GM18498 (cell line): Measurements from ENCODE around the gene PRKAA1.

ENCODE experiments used
- ATAC-seq: cut with Tn5 transposase; IDR thresholded peaks from one replicate; pipeline ENCODE4 v1.9.1; 2021; ENCODE audit warnings: mild to moderate bottlenecking, moderate library complexity; ENCODE audit not compliant: unreplicated experiment

Gene PRKAA1

GRCh38 chr5:40798012-40798800, at the start of gene PRKAA1:
Gene PRKAA1, minus strand, starts transcription at chr5:40798374. Its CDS starts 185 bp downstream, at chr5:40798189.
- ATAC-seq: peak; percentile 98

DNA sequence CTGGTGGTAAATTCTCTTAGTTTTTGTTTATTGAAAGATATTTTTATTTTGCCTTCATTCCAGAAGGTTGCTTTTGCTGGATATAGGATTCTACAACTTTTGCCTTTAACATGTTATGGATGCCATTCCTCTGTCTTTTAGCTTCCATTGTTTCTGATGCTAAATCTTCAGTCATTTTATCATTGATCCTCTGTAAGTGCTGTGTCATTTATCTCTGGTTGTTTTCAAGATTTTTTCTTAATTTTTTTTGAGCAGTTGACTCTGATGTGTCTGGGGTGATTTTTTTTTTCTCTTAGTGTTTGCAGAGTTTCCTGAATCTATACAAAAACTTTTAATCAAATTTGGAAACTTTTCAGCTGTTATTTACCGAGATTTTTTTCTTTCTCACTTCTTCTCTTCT, 49.4 kb upstream of the PRKAA1 start:
- no peak for ATAC-seq

GRCh38 chr5:40846371-40846770, 48.2 kb upstream of the PRKAA1 start:
- ATAC-seq: no peak

DNA sequence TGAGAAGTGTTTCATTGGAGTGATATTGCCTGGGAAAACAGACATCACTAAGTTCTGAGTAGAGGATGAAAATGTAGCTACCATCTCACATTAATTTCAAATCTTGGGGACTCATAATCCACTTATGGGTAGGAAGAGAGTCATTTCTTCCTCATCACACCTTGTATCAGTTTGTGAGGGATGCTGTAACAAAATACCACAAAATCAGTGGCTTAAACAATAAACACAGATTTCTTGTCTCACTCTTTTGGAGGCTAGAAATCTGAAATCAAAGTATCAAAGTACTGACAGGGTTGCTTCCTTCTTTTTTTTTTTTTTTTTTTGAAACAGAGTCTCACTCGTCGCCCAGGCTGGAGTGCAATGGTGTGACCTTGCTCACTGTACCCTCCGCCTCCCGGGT, 46.4 kb upstream of the PRKAA1 start:
- no peak for ATAC-seq

GRCh38 chr5:40842351-40842750, 44.2 kb upstream of the PRKAA1 start:
- no peak for ATAC-seq

GRCh38 chr5:40841068-40841805, 43.1 kb upstream of the PRKAA1 start, which contains the start of gene CARD6:
Gene CARD6, plus strand, starts transcription at chr5:40841367. Its CDS starts 16 bp downstream, at chr5:40841383.
- peak; percentile 60 for ATAC-seq

DNA sequence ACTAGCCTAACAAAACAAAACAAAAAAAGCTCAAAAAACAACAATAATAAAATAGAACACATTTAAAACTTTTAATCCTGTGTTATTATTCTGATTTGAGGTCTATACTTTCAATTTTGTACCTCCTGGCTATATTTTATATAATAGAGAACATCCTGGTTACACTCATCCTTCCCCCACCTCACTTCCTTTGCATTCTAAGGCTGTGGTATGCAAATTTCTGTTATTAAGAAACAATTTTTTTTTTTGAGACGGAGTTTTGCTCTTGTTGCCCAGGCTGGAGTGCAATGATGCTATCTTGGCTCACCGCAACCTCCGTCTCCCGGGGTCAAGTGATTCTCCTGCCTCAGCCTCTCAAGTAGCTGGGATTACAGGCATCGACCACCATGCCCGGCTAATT, 39.9 kb upstream of the PRKAA1 start:
- ATAC-seq: no peak

- ATAC-seq: peak; percentile 97
Measured at GRCh38 chr5:40834849-40835787, 36.9 kb upstream of the PRKAA1 start, which contains the start of gene RPL37. Gene RPL37, minus strand, starts transcription at chr5:40835222. Its CDS starts 37 bp downstream, at chr5:40835185.

DNA sequence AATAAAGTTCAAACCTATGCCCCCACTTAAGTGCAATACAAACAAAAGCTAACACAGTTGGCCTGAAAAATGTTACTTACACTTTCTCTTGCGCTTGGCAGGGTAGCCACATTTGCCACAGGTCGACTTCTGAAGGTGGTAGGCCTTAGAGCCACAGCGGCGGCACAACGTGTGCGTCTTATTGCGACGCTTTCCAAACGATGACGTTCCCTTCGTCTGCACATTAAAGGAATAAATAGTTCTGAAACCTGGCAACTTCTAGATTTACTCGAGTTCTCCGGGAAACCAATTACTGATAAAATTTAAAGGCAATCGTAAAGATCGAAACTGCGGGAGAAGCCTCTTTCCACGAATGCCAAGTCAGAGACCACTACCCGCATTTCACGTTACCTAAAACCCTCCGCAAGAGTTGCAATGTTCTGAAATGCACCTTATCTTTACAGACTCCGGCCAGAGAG, 36.2 kb upstream of the PRKAA1 start:
- ATAC-seq: no peak

- no peak for ATAC-seq
Measured at GRCh38 chr5:40833712-40834229, 35.6 kb upstream of the PRKAA1 start.

DNA sequence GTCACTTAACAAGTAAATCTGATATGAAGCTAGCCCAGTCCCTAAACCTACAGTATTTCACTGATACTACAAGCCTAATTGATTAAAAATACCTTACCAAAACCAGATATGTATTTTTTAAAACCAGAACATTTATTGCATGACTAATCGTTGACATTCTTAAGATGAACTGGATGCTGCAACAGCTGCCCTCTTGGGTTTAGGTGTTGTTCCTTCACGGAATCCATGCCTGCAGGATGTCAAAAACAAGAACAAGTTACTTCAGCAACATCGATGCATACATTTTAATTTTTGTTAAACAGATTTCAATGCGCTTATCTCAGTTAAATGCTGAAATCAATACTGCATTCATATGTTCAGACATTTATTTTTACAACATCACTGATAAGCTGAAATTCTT, 34.2 kb upstream of the PRKAA1 start:
- no peak for ATAC-seq

GRCh38 chr5:40831346-40832210, 33.4 kb upstream of the PRKAA1 start:
- ATAC-seq: no peak

GRCh38 chr5:40829748-40830533, 31.8 kb upstream of the PRKAA1 start:
- no peak for ATAC-seq

- no peak for ATAC-seq
Measured at GRCh38 chr5:40828690-40829661, 30.8 kb upstream of the PRKAA1 start.

- no peak for ATAC-seq
Measured at GRCh38 chr5:40828021-40828631, 30.0 kb upstream of the PRKAA1 start.

GRCh38 chr5:40827188-40827977, 29.2 kb upstream of the PRKAA1 start:
- no peak for ATAC-seq
